ENCODE measurements around the gene PRR7.

DNA sequence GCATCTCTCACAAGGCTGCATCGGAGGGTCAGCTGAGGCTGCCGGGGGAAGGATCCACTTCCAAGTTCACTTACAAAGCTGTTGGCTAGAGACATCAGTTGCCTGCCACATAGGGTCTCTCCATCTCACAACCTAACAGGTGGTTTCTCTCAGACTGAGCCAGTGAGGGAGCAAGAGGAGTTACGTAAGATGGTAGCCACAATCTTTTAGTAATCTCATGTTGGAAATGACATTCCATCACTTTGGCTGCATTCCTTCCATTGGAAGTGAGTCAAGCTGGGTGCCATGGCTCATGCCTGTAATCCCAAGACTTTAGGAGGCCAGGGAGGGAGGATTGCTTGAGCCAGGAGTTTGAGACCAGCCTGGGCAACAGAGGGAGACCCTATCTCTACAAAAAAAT lies 27.6 kb upstream of the PRR7 start:
- TF ChIP-seq, protein P1, sequence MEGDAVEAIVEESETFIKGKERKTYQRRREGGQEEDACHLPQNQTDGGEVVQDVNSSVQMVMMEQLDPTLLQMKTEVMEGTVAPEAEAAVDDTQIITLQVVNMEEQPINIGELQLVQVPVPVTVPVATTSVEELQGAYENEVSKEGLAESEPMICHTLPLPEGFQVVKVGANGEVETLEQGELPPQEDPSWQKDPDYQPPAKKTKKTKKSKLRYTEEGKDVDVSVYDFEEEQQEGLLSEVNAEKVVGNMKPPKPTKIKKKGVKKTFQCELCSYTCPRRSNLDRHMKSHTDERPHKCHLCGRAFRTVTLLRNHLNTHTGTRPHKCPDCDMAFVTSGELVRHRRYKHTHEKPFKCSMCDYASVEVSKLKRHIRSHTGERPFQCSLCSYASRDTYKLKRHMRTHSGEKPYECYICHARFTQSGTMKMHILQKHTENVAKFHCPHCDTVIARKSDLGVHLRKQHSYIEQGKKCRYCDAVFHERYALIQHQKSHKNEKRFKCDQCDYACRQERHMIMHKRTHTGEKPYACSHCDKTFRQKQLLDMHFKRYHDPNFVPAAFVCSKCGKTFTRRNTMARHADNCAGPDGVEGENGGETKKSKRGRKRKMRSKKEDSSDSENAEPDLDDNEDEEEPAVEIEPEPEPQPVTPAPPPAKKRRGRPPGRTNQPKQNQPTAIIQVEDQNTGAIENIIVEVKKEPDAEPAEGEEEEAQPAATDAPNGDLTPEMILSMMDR (conservative IDR thresholded peaks at IDR 0.05; ENCODE audit: low read depth, low read length) = no peak
- TF ChIP-seq CHD1 (IDR thresholded peaks at IDR 0.05; ENCODE audit: low read depth, low read length) (no peak), POLR2A (IDR thresholded peaks at IDR 0.05; ENCODE audit: low read depth, low read length) (no peak), RCOR1 (IDR thresholded peaks at IDR 0.05; ENCODE audit: insufficient replicate concordance, low read length) (no peak), RAD21 (IDR thresholded peaks at IDR 0.05; ENCODE audit: low read length) (no peak), MAFK (IDR thresholded peaks at IDR 0.05; ENCODE audit: low read depth, low read length) (no peak), MXI1 (IDR thresholded peaks at IDR 0.05; ENCODE audit: borderline replicate concordance, low read depth, low read length) (no peak), MAZ (IDR thresholded peaks at IDR 0.05; ENCODE audit: borderline replicate concordance, low read depth, low read length) (no peak)
- TF ChIP-seq, protein P2, sequence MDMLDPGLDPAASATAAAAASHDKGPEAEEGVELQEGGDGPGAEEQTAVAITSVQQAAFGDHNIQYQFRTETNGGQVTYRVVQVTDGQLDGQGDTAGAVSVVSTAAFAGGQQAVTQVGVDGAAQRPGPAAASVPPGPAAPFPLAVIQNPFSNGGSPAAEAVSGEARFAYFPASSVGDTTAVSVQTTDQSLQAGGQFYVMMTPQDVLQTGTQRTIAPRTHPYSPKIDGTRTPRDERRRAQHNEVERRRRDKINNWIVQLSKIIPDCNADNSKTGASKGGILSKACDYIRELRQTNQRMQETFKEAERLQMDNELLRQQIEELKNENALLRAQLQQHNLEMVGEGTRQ (IDR thresholded peaks at IDR 0.05; ENCODE audit: low read depth, low read length) = no peak

Measured in IMR-90 (cell line).